Skeletal muscle tissue (tissue), 4 donors: ENCODE data around the gene FES. TPM values are rescaled to one million over a fixed set of nuclear protein-coding genes. Genes with fewer than 3 reads are reported as not detected.
"Not testable (repeated sequence)": the region's sequence is repeated elsewhere in the genome, so short reads cannot be mapped to it uniquely, and the experiment has no call there.

Source experiments
- H3K27ac ChIP-seq: one replicate; pipeline ENCODE4 v1.7.0; 2013; ENCODE audit warnings: mild to moderate bottlenecking, low read depth, low read length, inconsistent platforms
- H3K27me3 ChIP-seq, 3 donors: one replicate each; pipeline ENCODE4 v1.7.0; 2013; ENCODE audit warnings: low read length in 3 of 3; ENCODE audit not compliant: control insufficient read depth in 3 of 3, insufficient read depth in 3 of 3
- H3K36me3 ChIP-seq, 3 donors: one replicate each; pipeline ENCODE4 v1.7.0; 2013; ENCODE audit warnings: low read length in 3 of 3; ENCODE audit not compliant: control insufficient read depth in 3 of 3, insufficient read depth in 3 of 3
- H3K4me1 ChIP-seq, 3 donors: one replicate each; pipeline ENCODE4 v1.7.0; 2013; ENCODE audit warnings: low read length in 3 of 3, mild to moderate bottlenecking in 3 of 3; ENCODE audit not compliant: control insufficient read depth in 3 of 3, insufficient read depth in 3 of 3
- H3K4me3 ChIP-seq, 3 donors: one replicate each; pipeline ENCODE4 v1.7.0; 2013; ENCODE audit warnings: low read length in 3 of 3
- H3K9ac ChIP-seq, 3 donors: one replicate each; pipeline ENCODE4 v1.7.0; 2013; ENCODE audit warnings: low read length in 3 of 3, mild to moderate bottlenecking in 3 of 3, moderate library complexity in 2 of 3, low read depth in 1 of 3
- H3K9me3 ChIP-seq, 3 donors: one replicate each; pipeline ENCODE4 v1.7.0; 2013; ENCODE audit warnings: low read length in 3 of 3; ENCODE audit not compliant: control insufficient read depth in 3 of 3
- total RNA-seq: library from RNA; depleted of rRNA; stranded (reverse); fragments of >200 nt; gene quantifications from one replicate; pipeline ENCODE4 v1.2.3, GENCODE V29; 2014
- donor health status: Osteomylitis.

Gene FES
- total RNA-seq, 1 donor from 2014 or later = 19.8 TPM

DNA sequence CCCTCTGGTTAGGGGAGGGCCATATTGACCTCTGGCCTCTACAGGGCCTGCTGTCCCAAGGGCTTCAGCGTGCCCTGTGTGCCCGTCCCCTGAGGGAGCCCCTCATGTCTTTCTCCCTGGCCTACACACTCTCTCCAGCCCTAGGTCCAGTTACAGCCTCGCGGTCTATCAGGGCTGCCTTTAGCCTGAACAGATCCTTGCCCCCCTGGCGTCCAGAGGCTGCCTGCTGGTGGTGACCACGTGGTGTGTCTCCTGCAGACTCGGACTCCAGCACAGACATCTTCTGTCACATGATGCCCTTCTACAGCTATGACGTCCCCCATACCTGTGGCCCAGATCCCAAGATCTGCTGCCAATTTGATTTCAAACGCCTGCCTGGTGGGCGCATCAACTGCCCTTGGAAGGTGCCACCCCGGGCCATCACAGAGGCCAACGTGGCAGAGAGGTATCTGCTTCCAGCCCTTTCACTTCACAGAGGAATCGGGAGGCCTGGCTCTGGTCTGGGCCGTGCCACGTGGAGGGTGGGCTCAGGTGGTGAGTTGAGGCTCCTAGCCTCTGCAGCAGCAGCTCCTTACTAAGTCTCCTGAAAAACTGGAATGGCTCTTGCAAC, 22.9 kb downstream of the FES start:
- Histone ChIP-seq H3K4me3 (no peak overlapping the region), H3K9ac (no peak overlapping the region), H3K9me3 (no peaks in the 10 kb centered on the region), H3K27me3 (no peaks in the 10 kb centered on the region), H3K36me3 (peaks cover 62 to 71% (median 67%) of the 10 kb centered on the region in 3 donors), H3K4me1 (peaks cover 10 to 29% (median 18%) of the 10 kb centered on the region in 3 donors), H3K27ac (peak overlapping the region; percentile 16)

DNA sequence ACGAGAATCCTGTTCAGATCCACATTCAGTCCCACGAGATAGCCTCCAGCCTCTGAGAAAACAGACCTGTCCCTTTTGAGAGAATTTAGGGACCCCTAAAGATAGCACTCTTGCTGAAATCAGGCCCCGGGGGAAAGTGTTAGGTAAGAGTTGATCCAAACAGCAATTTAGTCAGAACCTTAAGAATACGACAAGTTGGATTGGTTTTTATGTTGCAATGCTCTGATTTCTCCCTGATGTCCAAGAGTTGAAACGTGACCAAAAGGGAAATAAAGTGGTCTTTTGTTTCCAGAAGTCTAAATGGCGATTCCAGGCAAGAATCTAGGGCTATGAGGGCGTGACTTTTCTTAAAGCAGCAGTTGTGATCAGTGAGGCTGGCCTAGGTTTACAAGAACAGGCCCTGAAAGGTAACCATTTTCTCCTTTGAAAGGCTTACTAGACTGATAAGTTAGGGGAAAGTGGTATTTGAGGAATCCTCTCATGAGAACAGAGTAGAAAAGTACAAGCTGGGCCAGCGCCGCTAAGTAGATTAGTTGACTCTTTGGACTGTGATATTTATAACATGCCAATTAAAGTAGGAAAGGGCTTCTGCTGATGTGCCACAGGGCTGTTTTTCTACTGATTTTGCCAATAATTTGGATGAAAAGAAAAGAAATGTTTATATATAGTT, 23.7 kb downstream of the FES start:
- peaks cover 9 to 28% (median 17%) of the 10 kb centered on the region in 3 donors for H3K4me1 ChIP-seq
- H3K36me3 ChIP-seq = peaks cover 70 to 79% (median 76%) of the 10 kb centered on the region in 3 donors
- peak overlapping the region; percentile 16 for H3K27ac ChIP-seq

DNA sequence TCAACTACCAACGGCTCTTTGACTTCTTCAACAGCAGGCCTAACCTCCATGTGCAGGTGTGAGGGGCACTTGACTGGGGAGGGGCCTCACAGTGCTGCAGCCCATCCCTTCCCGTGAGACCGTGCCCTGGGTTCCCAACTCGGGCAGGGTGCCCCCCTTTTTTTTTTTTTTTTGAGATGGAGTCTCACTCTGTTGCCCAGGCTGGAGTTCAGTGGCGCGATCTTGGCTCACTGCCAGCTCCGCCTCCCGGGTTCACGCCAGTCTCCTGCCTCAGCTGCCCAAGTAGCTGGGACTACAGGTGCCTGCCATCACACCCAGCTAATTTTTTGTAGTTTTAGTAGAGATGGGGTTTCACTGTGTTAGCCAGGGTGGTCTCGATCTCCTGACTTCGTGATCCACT, 25.1 kb downstream of the FES start:
- H3K9ac ChIP-seq, H3K9me3 ChIP-seq, H3K27me3 ChIP-seq, H3K4me3 ChIP-seq, H3K27ac ChIP-seq: not testable (repeated sequence)
- H3K4me1 ChIP-seq = peaks cover 0 to 22% (median 16%) of the 10 kb centered on the region in 3 donors
- peaks cover 84 to 94% (median 90%) of the 10 kb centered on the region in 3 donors for H3K36me3 ChIP-seq

More for the DNA sequence above, 23.7 kb downstream of the FES start:
- Histone ChIP-seq H3K4me3 (no peak overlapping the region), H3K27me3 (no peaks in the 10 kb centered on the region), H3K9ac (peak overlapping the region in 1 of 3 donors; percentile 21), H3K9me3 (no peaks in the 10 kb centered on the region)

DNA sequence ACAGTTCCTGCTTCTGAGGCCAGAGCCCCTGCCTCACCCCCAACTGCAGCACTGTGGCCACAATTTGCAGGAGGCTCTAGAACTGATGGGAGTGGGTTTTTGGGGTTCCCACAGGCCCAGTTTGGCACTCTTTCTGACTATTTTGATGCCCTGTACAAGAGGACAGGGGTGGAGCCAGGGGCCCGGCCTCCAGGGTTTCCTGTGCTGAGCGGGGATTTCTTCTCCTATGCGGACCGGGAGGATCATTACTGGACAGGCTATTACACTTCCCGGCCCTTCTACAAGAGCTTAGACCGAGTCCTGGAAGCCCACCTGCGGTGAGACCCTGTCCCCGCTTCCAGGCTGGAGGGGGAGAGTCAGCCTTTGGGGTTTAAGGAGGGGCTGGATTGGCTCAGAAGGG, 25.7 kb downstream of the FES start:
- Histone ChIP-seq H3K9me3 (no peaks in the 10 kb centered on the region), H3K4me1 (peaks cover 4 to 23% (median 17%) of the 10 kb centered on the region in 3 donors), H3K27ac (no peak overlapping the region), H3K36me3 (peaks cover 85 to 91% (median 90%) of the 10 kb centered on the region in 3 donors), H3K4me3 (no peak overlapping the region), H3K27me3 (no peaks in the 10 kb centered on the region), H3K9ac (no peak overlapping the region)

DNA sequence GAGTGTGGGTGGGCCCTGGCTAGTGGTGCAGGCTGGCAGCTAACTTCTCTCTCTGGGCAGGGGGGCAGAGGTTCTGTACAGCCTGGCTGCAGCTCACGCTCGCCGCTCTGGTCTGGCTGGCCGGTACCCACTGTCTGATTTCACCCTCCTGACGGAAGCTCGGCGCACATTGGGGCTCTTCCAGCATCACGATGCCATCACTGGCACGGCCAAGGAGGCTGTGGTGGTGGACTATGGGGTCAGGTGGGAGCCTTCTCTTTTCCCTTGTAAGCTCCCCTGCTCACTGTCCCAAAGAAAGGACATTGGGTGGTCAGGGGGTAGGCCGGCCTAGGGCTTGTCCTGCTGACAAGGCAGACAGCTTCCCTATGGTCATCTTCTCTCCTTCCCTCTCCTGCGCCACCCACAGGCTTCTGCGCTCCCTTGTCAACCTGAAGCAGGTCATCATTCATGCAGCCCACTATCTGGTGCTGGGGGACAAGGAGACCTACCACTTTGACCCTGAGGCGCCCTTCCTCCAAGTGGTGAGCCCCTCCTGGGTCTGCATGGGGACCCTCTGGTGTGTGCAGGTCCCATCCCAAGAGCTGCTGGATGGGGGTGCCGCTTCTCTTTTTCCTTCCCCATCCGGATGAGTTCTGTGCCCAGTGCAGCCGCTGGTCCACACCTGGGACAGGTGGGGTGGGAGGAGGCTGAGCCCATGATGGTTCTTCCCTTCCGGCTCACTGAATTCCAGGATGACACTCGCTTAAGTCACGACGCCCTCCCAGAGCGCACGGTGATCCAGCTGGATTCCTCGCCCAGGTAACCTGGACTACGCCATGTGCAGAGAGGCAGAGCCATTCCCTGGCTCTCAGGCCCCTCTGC, 26.4 kb downstream of the FES start:
- Histone ChIP-seq H3K27me3 (no peaks in the 10 kb centered on the region), H3K36me3 (peaks cover 81 to 87% (median 84%) of the 10 kb centered on the region in 3 donors), H3K9me3 (no peaks in the 10 kb centered on the region), H3K9ac (peak overlapping the region in 1 of 3 donors; percentile 16), H3K27ac (no peak overlapping the region), H3K4me1 (peaks cover 11 to 25% (median 24%) of the 10 kb centered on the region in 3 donors), H3K4me3 (no peak overlapping the region)

DNA sequence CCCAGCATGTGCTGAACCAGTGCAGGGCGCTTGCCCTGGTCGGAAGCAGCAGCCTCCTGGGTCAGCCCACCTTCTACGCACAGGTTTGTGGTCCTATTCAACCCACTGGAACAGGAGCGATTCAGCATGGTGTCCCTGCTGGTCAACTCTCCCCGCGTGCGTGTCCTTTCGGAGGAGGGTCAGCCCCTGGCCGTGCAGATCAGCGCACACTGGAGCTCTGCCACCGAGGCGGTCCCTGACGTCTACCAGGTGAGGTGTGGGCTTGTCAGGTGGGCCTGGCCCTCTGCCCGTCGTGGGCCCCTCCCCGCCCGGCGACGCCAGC, 27.0 kb downstream of the FES start:
- Histone ChIP-seq H3K4me3 (no peak overlapping the region), H3K27me3 (no peaks in the 10 kb centered on the region), H3K9ac (no peak overlapping the region), H3K9me3 (no peaks in the 10 kb centered on the region), H3K4me1 (peaks cover 16 to 31% (median 28%) of the 10 kb centered on the region in 3 donors), H3K27ac (no peak overlapping the region), H3K36me3 (peaks cover 77 to 87% (median 81%) of the 10 kb centered on the region in 3 donors)

DNA sequence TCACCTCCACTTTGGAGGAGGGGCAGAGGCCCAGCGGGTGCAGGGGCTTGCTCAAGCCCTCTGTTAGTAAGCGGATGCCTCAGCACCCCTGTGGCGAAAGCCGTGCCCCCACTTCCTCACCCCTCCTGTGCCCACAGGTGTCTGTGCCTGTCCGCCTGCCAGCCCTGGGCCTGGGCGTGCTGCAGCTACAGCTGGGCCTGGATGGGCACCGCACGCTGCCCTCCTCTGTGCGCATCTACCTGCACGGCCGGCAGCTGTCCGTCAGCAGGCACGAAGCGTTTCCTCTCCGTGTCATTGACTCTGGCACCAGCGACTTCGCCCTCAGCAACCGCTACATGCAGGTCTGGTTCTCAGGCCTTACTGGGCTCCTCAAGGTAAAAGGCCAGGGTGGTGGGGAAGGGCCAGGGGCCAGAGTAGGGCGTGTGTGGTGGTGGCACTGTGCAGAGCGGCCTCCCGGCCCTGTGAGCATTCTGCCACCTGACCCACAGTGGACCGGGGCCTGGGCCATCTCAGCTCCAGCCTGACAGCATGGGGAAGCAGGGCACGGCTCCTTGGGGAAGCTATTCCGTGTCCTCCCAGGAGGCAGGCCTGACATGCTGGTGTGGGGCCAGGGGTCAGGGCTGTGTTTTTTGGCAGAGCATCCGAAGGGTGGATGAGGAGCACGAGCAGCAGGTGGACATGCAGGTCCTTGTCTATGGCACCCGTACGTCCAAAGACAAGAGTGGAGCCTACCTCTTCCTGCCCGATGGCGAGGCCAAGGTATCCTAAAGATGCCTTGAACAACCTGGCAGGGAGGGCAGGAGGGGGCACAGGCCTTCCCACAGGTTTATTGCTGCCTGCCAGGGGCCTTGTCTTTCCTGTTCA, 27.8 kb downstream of the FES start:
- Histone ChIP-seq H3K4me1 (peaks cover 20 to 37% (median 36%) of the 10 kb centered on the region in 3 donors), H3K27ac (no peak overlapping the region), H3K9ac (no peak overlapping the region), H3K36me3 (peaks cover 75 to 87% (median 81%) of the 10 kb centered on the region in 3 donors), H3K9me3 (no peaks in the 10 kb centered on the region), H3K4me3 (no peak overlapping the region), H3K27me3 (no peaks in the 10 kb centered on the region)

DNA sequence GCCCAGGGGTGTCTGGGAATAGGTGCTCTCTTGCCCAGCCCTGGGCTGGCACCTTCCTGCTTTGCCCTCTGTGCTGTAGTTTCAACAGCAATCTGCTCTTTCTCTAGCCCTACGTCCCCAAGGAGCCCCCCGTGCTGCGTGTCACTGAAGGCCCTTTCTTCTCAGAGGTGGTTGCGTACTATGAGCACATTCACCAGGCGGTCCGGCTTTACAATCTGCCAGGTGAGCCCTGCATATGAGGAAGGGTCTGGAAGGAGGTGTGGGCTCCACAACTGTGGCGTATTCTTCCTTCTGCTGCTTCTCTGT, 28.4 kb downstream of the FES start:
- Histone ChIP-seq H3K4me1 (peaks cover 20 to 40% (median 39%) of the 10 kb centered on the region in 3 donors), H3K9me3 (no peaks in the 10 kb centered on the region), H3K9ac (no peak overlapping the region), H3K27me3 (no peaks in the 10 kb centered on the region), H3K4me3 (no peak overlapping the region), H3K27ac (no peak overlapping the region), H3K36me3 (peaks cover 75 to 87% (median 80%) of the 10 kb centered on the region in 3 donors)

DNA sequence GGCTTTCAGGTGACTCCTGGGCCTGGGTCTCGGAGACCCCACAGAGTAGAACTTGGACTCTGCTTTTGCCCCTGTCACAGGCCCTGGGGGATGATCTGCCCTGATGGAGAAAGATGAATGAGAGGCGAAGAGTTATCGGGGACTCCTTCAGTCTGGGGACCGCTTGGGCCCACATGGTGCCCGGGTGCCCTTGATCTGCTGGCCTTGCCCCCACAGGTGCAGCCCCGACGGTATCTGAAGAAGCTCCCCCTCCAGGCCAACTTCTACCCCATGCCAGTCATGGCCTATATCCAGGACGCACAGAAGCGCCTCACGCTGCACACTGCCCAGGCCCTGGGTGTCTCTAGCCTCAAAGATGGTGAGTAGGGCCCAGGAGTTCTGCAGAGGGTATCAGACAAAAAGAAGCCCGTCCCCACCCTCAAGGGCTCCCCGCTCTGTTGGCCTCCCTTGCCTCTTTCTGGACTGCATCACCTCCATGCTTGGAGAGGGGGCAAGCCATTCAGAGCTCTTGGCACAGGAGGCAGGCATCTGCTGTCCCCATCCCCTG, 29.2 kb downstream of the FES start:
- Histone ChIP-seq H3K4me3 (no peak overlapping the region), H3K4me1 (peaks cover 20 to 45% (median 45%) of the 10 kb centered on the region in 3 donors), H3K36me3 (peaks cover 82 to 89% (median 83%) of the 10 kb centered on the region in 3 donors), H3K27me3 (no peaks in the 10 kb centered on the region), H3K9ac (peak overlapping the region in 1 of 3 donors; percentile 25), H3K27ac (no peak overlapping the region), H3K9me3 (no peaks in the 10 kb centered on the region)
